HG02588 (cell line): ENCODE measurements around the gene MICB.
"Not testable (repeated sequence)": the region's sequence is repeated elsewhere in the genome, so short reads cannot be mapped to it uniquely, and the experiment has no call there.

ENCODE experiments used
- ATAC-seq: cut with Tn5 transposase; IDR thresholded peaks from one replicate; pipeline ENCODE4 v1.9.1; 2021; ENCODE audit warnings: mild to moderate bottlenecking, moderate library complexity; ENCODE audit not compliant: unreplicated experiment

MICB gene

DNA sequence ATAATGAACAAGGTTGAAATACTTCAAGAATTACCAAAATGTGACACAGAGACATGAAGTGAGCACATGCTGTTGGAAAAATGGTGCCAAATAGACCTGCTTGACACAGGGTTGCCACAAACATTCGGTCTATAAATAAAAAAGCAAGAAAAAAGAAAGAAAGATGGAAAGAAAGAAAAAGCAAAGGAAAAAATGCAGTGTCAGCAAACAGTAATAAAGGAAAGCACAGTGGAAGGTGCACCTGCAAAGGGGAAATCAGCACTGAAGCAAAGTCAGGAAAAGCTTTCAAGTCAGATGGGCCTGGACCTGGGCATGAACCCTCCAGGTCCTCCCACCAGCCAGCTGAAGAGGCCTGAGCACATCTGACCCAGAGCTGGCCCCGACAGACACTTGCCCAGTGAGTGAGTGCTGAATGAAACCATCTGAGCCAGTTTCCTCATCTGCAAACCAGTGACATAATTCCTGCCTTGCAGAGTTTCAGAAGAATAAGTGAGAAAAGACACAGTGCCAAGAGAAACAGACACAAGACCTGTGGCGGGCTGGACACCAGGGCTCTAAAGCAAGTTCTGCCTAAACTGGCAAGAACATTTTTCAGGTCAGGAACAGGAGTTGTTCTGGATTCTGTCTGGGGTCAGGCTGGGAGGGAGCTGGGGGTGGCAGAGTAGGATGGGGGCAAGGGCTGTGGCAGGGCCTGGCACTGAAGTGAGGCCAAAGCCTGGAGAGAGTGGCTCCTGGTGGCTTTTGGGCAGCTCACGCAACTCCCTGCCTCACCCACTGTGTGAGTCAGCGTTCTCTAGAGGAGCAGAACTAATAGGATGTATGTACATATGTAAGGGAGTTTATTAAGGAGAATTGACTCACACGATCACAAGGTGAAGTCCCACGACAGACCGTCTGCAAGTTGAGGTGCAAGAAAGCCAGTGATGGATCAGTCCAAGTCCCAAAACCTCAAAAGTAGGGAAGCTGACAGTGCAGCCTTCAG lies 23.9 kb upstream of the MICB start:
- no peak for ATAC-seq

DNA sequence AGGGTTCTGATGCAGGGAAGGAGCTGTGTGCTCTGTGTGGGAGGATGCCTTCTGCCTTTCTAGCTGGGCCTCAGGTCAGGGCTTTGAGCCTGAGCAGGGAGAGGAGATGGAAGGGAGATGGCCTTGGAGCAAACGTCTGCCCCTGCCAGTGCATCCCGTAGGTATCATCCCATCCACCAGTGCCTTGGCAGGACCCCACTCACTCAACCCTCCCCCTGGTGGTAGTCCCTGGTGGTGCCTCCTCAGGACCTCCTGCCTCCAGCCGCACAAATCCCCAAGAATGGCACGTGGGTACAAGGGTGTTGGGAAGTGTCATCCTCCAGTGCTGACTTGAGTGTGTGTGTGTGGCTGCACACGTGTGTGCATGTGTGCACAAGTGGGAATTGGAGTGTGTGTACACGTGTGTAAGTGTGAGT lies 23.1 kb upstream of the MICB start:
- ATAC-seq, result no peak

GRCh38 chr6:31476515-31477139 lies 21.3 kb upstream of the MICB start:
- no peak for ATAC-seq

GRCh38 chr6:31477521-31477920 lies 20.4 kb upstream of the MICB start:
- ATAC-seq, result no peak

DNA sequence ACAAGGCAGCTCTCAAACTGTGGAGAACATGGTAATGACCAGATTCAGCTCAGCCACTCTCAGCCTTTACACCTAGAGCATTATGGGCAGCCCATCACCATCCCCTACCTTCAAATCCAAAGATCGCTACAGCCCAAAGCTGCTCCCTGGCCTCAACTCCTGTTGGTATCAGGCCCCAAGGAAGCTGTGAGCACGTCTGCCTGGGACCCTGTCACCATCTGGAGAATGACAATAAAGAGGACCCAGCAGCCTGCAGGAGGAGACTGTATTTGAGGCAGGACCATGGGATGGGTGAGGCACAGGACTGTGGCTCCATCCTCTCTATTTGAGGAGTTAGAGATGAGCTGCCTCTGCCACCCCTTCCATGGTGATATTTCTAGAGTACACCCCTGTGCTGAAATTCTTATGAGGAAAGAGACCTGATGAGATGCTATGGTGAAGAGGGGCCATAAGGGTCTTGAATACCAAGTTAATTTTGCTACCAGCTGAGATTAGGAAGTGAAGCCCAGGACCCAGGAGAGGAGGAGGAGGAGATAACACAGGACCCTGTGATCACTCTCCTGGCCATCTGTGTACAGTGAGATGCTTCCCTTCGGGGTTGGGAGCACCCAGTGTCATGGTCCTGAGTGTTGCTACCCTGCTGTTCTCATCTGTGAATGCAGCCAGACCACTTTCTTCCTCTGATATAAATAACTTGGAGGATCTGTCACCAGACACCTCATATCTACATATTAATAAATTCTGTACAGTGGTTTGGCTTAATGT lies 19.6 kb upstream of the MICB start:
- ATAC-seq, result no peak

DNA sequence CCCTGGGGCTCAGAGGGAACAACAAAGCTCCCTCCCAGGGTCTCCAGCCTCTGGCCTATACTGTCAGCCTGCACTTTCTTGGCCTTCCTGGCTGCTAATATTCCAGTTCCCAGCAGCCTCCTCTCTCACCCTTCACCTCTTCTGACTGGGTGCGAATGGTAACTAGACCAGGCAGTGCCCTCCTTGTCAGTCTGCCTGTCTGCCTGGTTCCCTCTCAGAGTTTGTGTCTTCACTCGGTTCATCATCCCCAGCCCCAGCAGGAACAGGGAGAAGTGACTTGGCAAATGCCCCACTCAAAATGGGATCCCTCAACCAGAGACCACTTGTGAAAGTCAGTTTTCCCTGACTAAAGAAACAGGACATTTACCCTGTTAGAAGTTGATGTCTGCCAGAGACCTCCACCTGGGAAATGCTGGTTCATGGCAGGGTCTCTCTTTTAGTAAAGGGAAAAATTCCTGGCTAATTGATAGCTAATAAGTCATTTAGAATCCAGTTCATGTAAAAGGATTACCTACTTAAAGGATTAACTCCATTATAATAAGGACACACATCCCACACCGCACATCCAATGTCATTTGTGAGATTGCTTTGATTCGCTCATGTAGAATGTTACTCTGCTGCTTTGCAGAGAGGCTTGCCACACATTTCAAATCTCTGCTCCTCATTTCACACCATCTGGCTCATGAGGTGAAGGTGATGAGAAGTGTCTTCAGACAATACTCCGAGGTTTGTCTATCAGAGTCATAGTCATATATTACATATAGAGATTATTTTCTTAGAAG lies 18.6 kb upstream of the MICB start:
- no peak for ATAC-seq

- ATAC-seq, result no peak
Measured at GRCh38 chr6:31479933-31480535, 17.9 kb upstream of the MICB start.

- ATAC-seq, result no peak
Measured at GRCh38 chr6:31480574-31480973, 17.4 kb upstream of the MICB start.

DNA sequence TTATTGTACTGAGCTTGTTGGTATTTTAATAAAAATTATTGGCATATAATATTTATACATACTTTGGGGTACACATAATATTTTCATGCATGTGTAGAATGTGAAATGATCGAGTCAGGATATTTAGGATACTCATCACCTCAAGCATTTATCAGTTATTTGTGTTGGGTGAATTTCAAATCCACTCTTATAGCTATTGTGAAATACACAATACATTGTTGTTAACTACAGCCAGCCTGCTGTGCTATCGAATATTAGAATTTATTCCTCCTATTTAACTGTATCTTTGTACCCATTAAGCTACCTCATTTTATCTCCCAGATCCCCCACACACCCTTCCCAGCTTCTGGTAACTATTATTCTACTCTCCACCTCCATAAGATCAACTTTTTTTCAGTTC lies 14.6 kb upstream of the MICB start:
- no peak for ATAC-seq

GRCh38 chr6:31485055-31485454 lies 12.9 kb upstream of the MICB start:
- no peak for ATAC-seq

GRCh38 chr6:31486065-31486837 lies 11.7 kb upstream of the MICB start:
- not testable (repeated sequence) for ATAC-seq

DNA sequence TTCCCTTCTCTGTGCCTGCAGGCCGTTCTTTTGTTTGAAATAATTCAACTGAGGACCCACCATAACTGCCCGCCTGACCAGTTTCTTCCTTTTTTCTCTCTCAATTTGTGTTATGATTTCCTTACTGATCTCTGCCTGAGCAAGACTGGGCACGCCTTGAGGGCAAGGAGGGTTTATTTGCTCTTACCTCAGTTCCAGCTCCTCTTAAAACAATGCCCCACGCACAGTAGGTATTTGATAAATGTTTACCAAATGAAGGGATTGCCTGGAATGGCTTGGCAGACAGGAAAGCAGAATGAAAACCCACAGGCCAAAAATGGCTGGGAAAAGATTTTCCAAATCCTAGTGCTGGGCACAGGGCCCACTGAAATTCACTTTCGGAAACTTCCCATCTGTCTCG lies 10.3 kb upstream of the MICB start:
- ATAC-seq, result not testable (repeated sequence)

DNA sequence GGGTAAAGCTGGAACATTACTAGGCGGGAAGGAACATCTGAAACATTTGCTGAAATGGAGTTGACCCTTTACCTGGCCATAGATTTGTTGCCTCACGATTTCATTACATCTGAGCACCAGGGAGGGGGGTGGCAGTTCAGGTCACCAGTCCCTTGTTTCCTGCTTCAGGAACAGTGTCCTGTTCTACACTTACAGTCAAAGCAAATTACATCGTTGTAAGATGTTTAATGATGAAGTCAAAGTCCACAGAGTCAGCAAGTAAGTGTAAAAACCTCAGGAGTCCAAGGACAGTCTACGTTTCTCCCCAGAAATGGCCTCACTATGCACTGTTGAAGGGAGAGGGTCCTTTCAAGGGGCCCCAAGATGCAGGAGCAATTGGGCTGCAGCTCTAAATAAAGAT lies 8.9 kb upstream of the MICB start:
- ATAC-seq, result no peak

- no peak for ATAC-seq
Measured at GRCh38 chr6:31490115-31490873, 7.7 kb upstream of the MICB start.

DNA sequence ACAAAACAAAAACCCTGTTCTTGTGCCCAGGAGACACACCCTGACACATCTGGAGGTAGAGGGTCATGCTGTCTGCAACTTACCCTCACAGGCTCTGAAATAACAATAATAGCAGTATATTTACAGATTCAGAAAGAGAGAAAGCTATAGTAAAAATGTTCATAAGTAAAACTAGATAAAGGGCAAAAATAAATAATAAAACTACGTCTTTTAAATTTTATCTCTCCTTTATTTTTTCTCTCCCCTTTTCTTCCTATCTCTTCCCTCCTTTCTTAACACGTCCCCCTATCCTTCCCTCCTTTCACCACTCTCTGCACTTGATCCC lies 4.4 kb upstream of the MICB start:
- ATAC-seq, result not testable (repeated sequence)

- ATAC-seq, result no peak
Measured at GRCh38 chr6:31493875-31494694, 3.9 kb upstream of the MICB start.

- ATAC-seq, result no peak
Measured at GRCh38 chr6:31495580-31495979, 2.4 kb upstream of the MICB start.

DNA sequence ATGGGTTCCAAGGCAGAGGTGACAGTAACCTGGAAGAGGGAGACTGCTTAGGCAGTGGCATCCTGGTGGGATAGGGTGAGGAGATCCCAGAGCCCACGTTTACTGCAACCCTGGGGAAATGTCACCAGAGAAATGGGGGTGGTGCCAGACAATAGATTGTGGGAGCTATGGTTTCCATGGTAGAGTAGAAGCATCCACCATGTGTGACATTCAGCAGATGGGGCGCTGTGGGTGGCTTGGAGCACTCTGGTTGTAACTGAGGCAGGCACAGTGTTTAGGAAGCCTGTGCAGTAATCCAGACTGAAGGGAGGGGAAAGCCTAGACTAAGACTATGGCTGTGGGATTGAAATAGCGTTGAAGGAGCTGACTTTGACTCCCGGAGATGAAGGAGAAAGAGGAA lies 1.1 kb upstream of the MICB start:
- not testable (repeated sequence) for ATAC-seq
